Esophagus squamous epithelium (tissue), 4 donors: Measurements from ENCODE around the gene TMEFF2.

ENCODE experiments used
- POLR2A ChIP-seq, 4 donors: fragments of 450-650 bp; IDR thresholded peaks; one replicate each; pipeline ENCODE4 v1.6.1; 2017; ENCODE audit warnings: antibody characterized with exemption in 4 of 4, mild to moderate bottlenecking in 4 of 4, moderate library complexity in 3 of 4
- TF ChIP-seq, protein P1 (sequence below), 6 experiments: fragments of 450-650 bp in 4 of 6; fragments of 200-600 bp in 2 of 6; sonication (generic) in 2 of 6; IDR thresholded peaks; one replicate each; pipeline ENCODE4 v1.5.1; 2016 to 2019; ENCODE audit warnings: antibody characterized with exemption in 6 of 6, mild to moderate bottlenecking in 4 of 6, moderate library complexity in 4 of 6

DNA sequence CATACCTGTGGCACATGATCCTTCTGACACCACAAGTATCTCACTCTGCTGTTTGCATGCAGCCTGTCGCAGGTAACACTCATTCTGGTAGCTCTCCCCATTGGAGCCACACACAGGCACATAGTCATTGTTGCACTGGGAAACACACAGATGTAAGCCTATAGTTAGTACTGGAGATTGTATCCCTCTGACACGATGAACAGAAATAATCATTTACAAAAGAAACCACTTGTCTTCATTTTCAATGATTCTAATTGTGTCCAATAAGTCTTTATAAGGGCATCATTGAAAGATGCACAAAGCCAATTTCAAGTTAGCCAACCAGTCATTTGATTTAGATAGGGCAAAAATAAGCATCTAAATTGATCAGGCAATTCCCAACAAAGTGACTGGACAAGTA is 10.4 kb downstream of the TMEFF2 start:
- TF ChIP-seq POLR2A (IDR thresholded peaks at IDR 0.05) = no peak
- TF ChIP-seq, protein P1, sequence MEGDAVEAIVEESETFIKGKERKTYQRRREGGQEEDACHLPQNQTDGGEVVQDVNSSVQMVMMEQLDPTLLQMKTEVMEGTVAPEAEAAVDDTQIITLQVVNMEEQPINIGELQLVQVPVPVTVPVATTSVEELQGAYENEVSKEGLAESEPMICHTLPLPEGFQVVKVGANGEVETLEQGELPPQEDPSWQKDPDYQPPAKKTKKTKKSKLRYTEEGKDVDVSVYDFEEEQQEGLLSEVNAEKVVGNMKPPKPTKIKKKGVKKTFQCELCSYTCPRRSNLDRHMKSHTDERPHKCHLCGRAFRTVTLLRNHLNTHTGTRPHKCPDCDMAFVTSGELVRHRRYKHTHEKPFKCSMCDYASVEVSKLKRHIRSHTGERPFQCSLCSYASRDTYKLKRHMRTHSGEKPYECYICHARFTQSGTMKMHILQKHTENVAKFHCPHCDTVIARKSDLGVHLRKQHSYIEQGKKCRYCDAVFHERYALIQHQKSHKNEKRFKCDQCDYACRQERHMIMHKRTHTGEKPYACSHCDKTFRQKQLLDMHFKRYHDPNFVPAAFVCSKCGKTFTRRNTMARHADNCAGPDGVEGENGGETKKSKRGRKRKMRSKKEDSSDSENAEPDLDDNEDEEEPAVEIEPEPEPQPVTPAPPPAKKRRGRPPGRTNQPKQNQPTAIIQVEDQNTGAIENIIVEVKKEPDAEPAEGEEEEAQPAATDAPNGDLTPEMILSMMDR (IDR thresholded peaks at IDR 0.05) = no peak
